HCT116 (cell line): Measurements from ENCODE around the gene WWP2. TPM values are rescaled to one million over a fixed set of nuclear protein-coding genes. Genes with fewer than 3 reads are reported as not detected.

Source experiments
- ATAC-seq: fragments of 200-7000 bp; cut with Tn5 transposase; 2 replicates; pipeline ENCODE4 v1.9.1; 2020; ENCODE audit warnings: mild to moderate bottlenecking, moderate library complexity
- BruUV-seq: library from RNA; stranded (reverse); fragments of 400-500 nt; replicated peaks from 2 replicates; lab custom pipeline; 2021; lab: Mats Ljungman, UMichigan
- CTCF ChIA-PET: fragments of 300-600 bp; sonication (Branson Sonifier 250); formaldehyde crosslinking; loops from one replicate; lab custom pipeline; 2021; ENCODE audit warnings: antibody characterized with exemption; lab: Charles Lee
- POLR2A ChIA-PET: fragments of 300-600, 350-600 bp; sonication (Branson Sonifier 250); formaldehyde crosslinking; loops from one replicate; lab custom pipeline; 2021; ENCODE audit warnings: antibody characterized with exemption; lab: Charles Lee
- RAD21 ChIA-PET, 2 experiments: fragments of 300-600 bp; sonication (Branson Sonifier 250); formaldehyde crosslinking; loops; one replicate each; lab custom pipeline; 2023; ENCODE audit warnings: low total read pairs in 2 of 2; ENCODE audit not compliant: uncharacterized antibody in 2 of 2, unreplicated experiment in 2 of 2, low non-redundant PET in 1 of 2; lab: Charles Lee
- DNase-seq: peaks from one replicate; pipeline ENCODE4 v3.0.0-alpha.2; 2010; ENCODE audit warnings: low read depth, low spot score
- H2AFZ ChIP-seq: fragments of 200-600 bp; shearing (Covaris generic), sonication (generic); 2 replicates; pipeline ENCODE4 v1.6.1; 2017; ENCODE audit warnings: low read depth, mixed run types, mixed read lengths, antibody characterized with exemption, low read length; ENCODE audit not compliant: poor library complexity, severe bottlenecking
- H3K27ac ChIP-seq: 2 replicates; pipeline ENCODE4 v1.5.1; 2012; ENCODE audit warnings: low read depth, low read length
- H3K27me3 ChIP-seq: fragments of 200-600 bp; sonication (generic); 2 replicates; pipeline ENCODE4 v1.6.1; 2016; ENCODE audit warnings: mixed run types, low read length, mixed read lengths; ENCODE audit not compliant: insufficient read depth
- H3K36me3 ChIP-seq, 2 experiments: fragments of 200-500 bp in 1 of 2; fragments of 200-600 bp in 1 of 2; sonication (Bioruptor generic) in 1 of 2; sonication (generic) in 1 of 2; 2 replicates each; pipeline versions ENCODE4 v1.5.1 to v1.6.1; 2014 to 2016; ENCODE audit warnings: low read length in 2 of 2, inconsistent platforms in 1 of 2, mixed read lengths in 1 of 2, mixed run types in 1 of 2; ENCODE audit not compliant: insufficient read depth in 2 of 2, control insufficient read depth in 1 of 2
- H3K4me1 ChIP-seq, 2 experiments: fragments of 200-600 bp in 1 of 2; sonication (generic) in 1 of 2; 2 replicates each; pipeline versions ENCODE4 v1.5.1 to v1.6.1; 2012 to 2017; ENCODE audit warnings: low read length in 2 of 2, inconsistent platforms in 1 of 2, mild to moderate bottlenecking in 1 of 2, mixed read lengths in 1 of 2, mixed run types in 1 of 2, moderate library complexity in 1 of 2; ENCODE audit not compliant: insufficient read depth in 2 of 2, control insufficient read depth in 1 of 2
- H3K4me2 ChIP-seq: fragments of 200-600 bp; sonication (generic); 2 replicates; pipeline ENCODE4 v1.6.1; 2017; ENCODE audit warnings: mixed run types, low read length, mixed read lengths
- H3K4me3 ChIP-seq, 2 experiments: fragments of 200-600 bp in 1 of 2; sonication (generic) in 1 of 2; replicated peaks in 1 of 2; 2 replicates each; pipeline ENCODE4 v1.5.1; 2011 to 2016; ENCODE audit warnings: low read length in 2 of 2, control low read depth in 1 of 2, low read depth in 1 of 2, mild to moderate bottlenecking in 1 of 2, mixed read lengths in 1 of 2, mixed run types in 1 of 2
- H3K79me2 ChIP-seq: fragments of 200-600 bp; sonication (generic); 2 replicates; pipeline ENCODE4 v1.6.1; 2017; ENCODE audit warnings: mild to moderate bottlenecking, mixed run types, low read length, moderate library complexity, mixed read lengths; ENCODE audit not compliant: insufficient read depth
- H3K9ac ChIP-seq: fragments of 200-600 bp; sonication (generic); 2 replicates; pipeline ENCODE4 v1.6.1; 2016; ENCODE audit warnings: low read length, mixed read lengths
- H3K9me2 ChIP-seq: fragments of 200-600 bp; sonication (generic), shearing (Covaris generic); 2 replicates; pipeline ENCODE4 v1.6.1; 2017; ENCODE audit warnings: mixed run types, mild to moderate bottlenecking, moderate library complexity; ENCODE audit not compliant: insufficient read depth
- H3K9me3 ChIP-seq, 2 experiments: fragments of 200-500 bp in 1 of 2; fragments of 200-600 bp in 1 of 2; sonication (Bioruptor generic) in 1 of 2; sonication (generic) in 1 of 2; 2 replicates each; pipeline ENCODE4 v1.6.1; 2014 to 2017; ENCODE audit warnings: low read length in 2 of 2, mixed read lengths in 2 of 2, inconsistent platforms in 1 of 2, low read depth in 1 of 2, mild to moderate bottlenecking in 1 of 2, mixed run types in 1 of 2, moderate library complexity in 1 of 2; ENCODE audit not compliant: control insufficient read depth in 1 of 2, insufficient read depth in 1 of 2
- H4K20me1 ChIP-seq: fragments of 200-600 bp; sonication (generic), shearing (Covaris generic); 2 replicates; pipeline ENCODE4 v1.6.1; 2017; ENCODE audit warnings: mixed run types, mild to moderate bottlenecking, moderate library complexity; ENCODE audit not compliant: insufficient read depth
- CTCF ChIP-seq, 3 experiments: fragments of 200-600 bp in 1 of 3; sonication (generic) in 1 of 3; IDR thresholded peaks in 2 of 3; conservative IDR thresholded peaks in 1 of 3; 2 replicates each; pipeline ENCODE4 v1.5.1; 2012 to 2017; ENCODE audit warnings: low read depth in 2 of 3, low read length in 2 of 3, antibody characterized with exemption in 1 of 3, borderline replicate concordance in 1 of 3, control low read depth in 1 of 3, mild to moderate bottlenecking in 1 of 3, mixed read lengths in 1 of 3, mixed run types in 1 of 3, moderate library complexity in 1 of 3; ENCODE audit not compliant: insufficient read depth in 1 of 3
- EGR1 ChIP-seq: IDR thresholded peaks from 2 replicates; pipeline ENCODE4 v1.6.1; 2012; ENCODE audit warnings: low read depth
- EZH2 ChIP-seq: fragments of 200-600 bp; sonication (generic); IDR thresholded peaks from 2 replicates; pipeline ENCODE4 v1.6.1; 2017; ENCODE audit warnings: antibody characterized with exemption, mixed run types
- EZH2phosphoT487 ChIP-seq: fragments of 200-600 bp; IDR thresholded peaks from 2 replicates; pipeline ENCODE4 v1.6.1; 2018; ENCODE audit warnings: antibody characterized with exemption, borderline replicate concordance
- FOSL1 ChIP-seq: IDR thresholded peaks from 2 replicates; pipeline ENCODE4 v1.6.1; 2012; ENCODE audit warnings: low read depth
- JUND ChIP-seq: IDR thresholded peaks from 2 replicates; pipeline ENCODE4 v1.6.1; 2012
- POLR2A ChIP-seq: IDR thresholded peaks from 2 replicates; pipeline ENCODE4 v1.7.0; 2011; ENCODE audit warnings: borderline replicate concordance; ENCODE audit not compliant: insufficient read depth, insufficient read length; ENCODE audit errors: extremely low read depth
- POLR2AphosphoS5 ChIP-seq: IDR thresholded peaks from 2 replicates; pipeline ENCODE4 v1.6.1; 2011; ENCODE audit warnings: mild to moderate bottlenecking, low read depth, low read length, moderate library complexity
- RAD21 ChIP-seq: IDR thresholded peaks from 2 replicates; pipeline ENCODE4 v1.6.1; 2012; ENCODE audit warnings: low read depth, mild to moderate bottlenecking
- SIN3A ChIP-seq: IDR thresholded peaks from 2 replicates; pipeline ENCODE4 v1.6.1; 2012; ENCODE audit warnings: low read depth
- TCF7L2 ChIP-seq: IDR thresholded peaks from 2 replicates; pipeline ENCODE4 v1.7.0; 2011; ENCODE audit warnings: borderline replicate concordance, inconsistent platforms; ENCODE audit not compliant: insufficient read depth, insufficient read length; ENCODE audit errors: extremely low read depth
- ZFX ChIP-seq: fragments of 450-650 bp; IDR thresholded peaks from 2 replicates; pipeline ENCODE4 v1.6.1; 2017
- ZNF274 ChIP-seq: fragments of 200-500 bp; sonication (Bioruptor generic); IDR thresholded peaks from 2 replicates; pipeline ENCODE4 v1.6.1; 2014; ENCODE audit warnings: mild to moderate bottlenecking, low read depth, low read length, inconsistent platforms
- intact Hi-C: fragments of 100-400 bp; cut with micrococcal nuclease; formaldehyde crosslinking; loops from 2 replicates; pipeline ENCODE4 v1.10.0; 2022
- total RNA-seq: library from RNA; stranded (reverse); gene quantifications from one replicate; pipeline ENCODE4 v1.2.1, GENCODE V29; 2021; ENCODE audit not compliant: unreplicated experiment

The WWP2 gene
- total RNA-seq, 1 experiment from 2014 or later = 44.2 TPM

- ChIA-PET CTCF (no interaction called here), POLR2A (no interaction called here), RAD21 (no interaction called here)
- H3K4me1 ChIP-seq = no peaks in the 10 kb centered on the region
- no peaks in the 10 kb centered on the region for H3K36me3 ChIP-seq
- intact Hi-C loops = no loop called here
- BruUV-seq = no TSS peak
- no peak overlapping the region for H3K9ac ChIP-seq
- ATAC-seq = no peak
- H3K4me2 ChIP-seq = no peak overlapping the region
- no peak overlapping the region for H2AFZ ChIP-seq
- TF ChIP-seq TCF7L2 = no peak
- TF ChIP-seq ZFX = no peak
- no peak for TF ChIP-seq CTCF (IDR thresholded peaks at IDR 0.05 in 2 of 3, conservative IDR thresholded peaks at IDR 0.05 in 1 of 3; ENCODE audit: borderline replicate concordance in 1 of 3, insufficient read depth in 1 of 3, low read depth in 2 of 3, low read length in 2 of 3)
- TF ChIP-seq RAD21 = no peak
- TF ChIP-seq POLR2AphosphoS5 = no peak
- no peak for TF ChIP-seq EZH2phosphoT487
- no peak for TF ChIP-seq JUND
- TF ChIP-seq ZNF274 = no peak
- no peak for TF ChIP-seq EGR1
- no peak for TF ChIP-seq SIN3A
- no peak for TF ChIP-seq FOSL1
- TF ChIP-seq EZH2 = no peak
- no peak for TF ChIP-seq POLR2A
- no peak for DNase-seq
- H3K79me2 ChIP-seq = no peaks in the 10 kb centered on the region
- H3K27ac ChIP-seq = no peak overlapping the region
- no peaks in the 10 kb centered on the region for H3K9me2 ChIP-seq
- H4K20me1 ChIP-seq = no peaks in the 10 kb centered on the region
- H3K4me3 ChIP-seq = no peak overlapping the region
- H3K27me3 ChIP-seq = no peaks in the 10 kb centered on the region
- H3K9me3 ChIP-seq = no peaks in the 10 kb centered on the region
Observed at GRCh38 chr16:69890114-69890891, 128.2 kb downstream of the WWP2 start.
